ENCODE measurements around the gene BRF1.

GRCh38 chr14:105172476-105172875, 128.3 kb downstream of the BRF1 start:
- TF ChIP-seq POLR2AphosphoS5 (IDR thresholded peaks at IDR 0.05; ENCODE audit: borderline replicate concordance, low read depth, low read length) (no peak), EZH2 (IDR thresholded peaks at IDR 0.05) (no peak)

Data from SK-N-MC (cell line).